A549 (cell line): ENCODE results near the gene SYK. TPM values are rescaled to one million over a fixed set of nuclear protein-coding genes. Genes with fewer than 3 reads are reported as not detected.

Experiments
- ATAC-seq, 2 experiments: fragments of 200-7000 bp in 1 of 2; fragments of >200 bp in 1 of 2; cut with Nextera tagmentation in 1 of 2; cut with Tn5 transposase in 1 of 2; 3 replicates each; pipeline versions ENCODE4 v1.8.0 to v1.9.1; 2018 to 2020; ENCODE audit warnings: mild to moderate bottlenecking in 1 of 2, moderate library complexity in 1 of 2
- CTCF ChIA-PET: fragments of 300-600 bp; sonication (Branson Sonifier 250); formaldehyde crosslinking; extraction: SDS; loops from one replicate; lab custom pipeline; 2021; ENCODE audit warnings: antibody characterized with exemption, inconsistent platforms; lab: Yijun Ruan, JAX
- POLR2A ChIA-PET: fragments of 350-600 bp; formaldehyde crosslinking; extraction: SDS; loops from one replicate; lab custom pipeline; 2021; ENCODE audit warnings: antibody characterized with exemption, inconsistent platforms; lab: Yijun Ruan, JAX
- DNase-seq, 2 experiments: peaks; one replicate each; pipeline versions ENCODE4 v3.0.0 to v3.0.0-alpha.2; 2011 to 2016; ENCODE audit warnings: low read depth in 1 of 2, low spot score in 1 of 2
- FAIRE-seq: peaks from 2 replicates; lab custom pipeline; 2011; peaks lifted over from hg19 to GRCh38; lab: Jason Lieb, UNC
- H3K27ac ChIP-seq, 2 experiments: fragments of >200 bp; sonication (Bioruptor Twin); formaldehyde crosslinking; 3 replicates each; pipeline ENCODE4 v1.5.1; 2016 to 2017
- H3K4me1 ChIP-seq: fragments of >200 bp; sonication (Bioruptor Twin); formaldehyde crosslinking; 3 replicates; pipeline ENCODE4 v1.6.1; 2016
- H3K4me2 ChIP-seq: fragments of >200 bp; sonication (Bioruptor Twin); formaldehyde crosslinking; 3 replicates; pipeline ENCODE4 v1.6.1; 2016
- H3K4me3 ChIP-seq: fragments of >200 bp; sonication (Bioruptor Twin); formaldehyde crosslinking; 3 replicates; pipeline ENCODE4 v1.5.1; 2016
- H3K9me3 ChIP-seq: fragments of >200 bp; sonication (Bioruptor Twin); formaldehyde crosslinking; 3 replicates; pipeline ENCODE4 v1.6.1; 2016
- BHLHE40 ChIP-seq: IDR thresholded peaks from 2 replicates; pipeline ENCODE4 v1.6.1; 2012; ENCODE audit warnings: low read depth, low read length, inconsistent platforms
- CBX2 ChIP-seq: fragments of 200-600 bp; sonication (generic); IDR thresholded peaks from 2 replicates; pipeline ENCODE4 v1.6.1; 2016; ENCODE audit warnings: low read depth, mild to moderate bottlenecking, borderline replicate concordance
- CBX8 ChIP-seq: fragments of 200-600 bp; sonication (generic); IDR thresholded peaks from 2 replicates; pipeline ENCODE4 v1.6.1; 2016
- EHF ChIP-seq: fragments of 250-450 bp; sonication (Bioruptor Pico); IDR thresholded peaks from 2 replicates; pipeline ENCODE4 v1.5.0; 2020; ENCODE audit warnings: mild to moderate bottlenecking
- HDAC2 ChIP-seq: fragments of 200-600 bp; sonication (generic); IDR thresholded peaks from 2 replicates; pipeline ENCODE4 v1.6.1; 2016
- HOXB13 ChIP-seq: fragments of 250-450 bp; sonication (Bioruptor Pico); IDR thresholded peaks from 2 replicates; pipeline ENCODE4 v1.5.0; 2020; ENCODE audit warnings: low read depth, mild to moderate bottlenecking, moderate library complexity
- MAFK ChIP-seq: fragments of 450-650 bp; IDR thresholded peaks from 2 replicates; pipeline ENCODE4 v1.6.1; 2014; ENCODE audit not compliant: partially characterized antibody
- POLR2A ChIP-seq: IDR thresholded peaks from 2 replicates; pipeline ENCODE4 v1.6.1; 2012; ENCODE audit warnings: mild to moderate bottlenecking, low read length
- RFX5 ChIP-seq: fragments of 450-650 bp; IDR thresholded peaks from 2 replicates; pipeline ENCODE4 v1.7.1; 2014; ENCODE audit warnings: antibody characterized with exemption, mild to moderate bottlenecking, moderate library complexity
- SREBF2 ChIP-seq: fragments of 450-650 bp; IDR thresholded peaks from 2 replicates; pipeline ENCODE4 v1.6.1; 2014; ENCODE audit warnings: mild to moderate bottlenecking, moderate library complexity
- TFCP2L1 ChIP-seq: fragments of 250-450 bp; sonication (Bioruptor Pico); IDR thresholded peaks from 2 replicates; pipeline ENCODE4 v1.5.0; 2021; ENCODE audit warnings: mild to moderate bottlenecking
- WGBS: methylation state at CpG from one replicate; pipeline ENCODE4 v1.1.6; 2017; ENCODE audit errors: missing lambda C conversion rate; 5-methylcytosine and 5-hydroxymethylcytosine counted together
- polyA plus RNA-seq, 4 experiments: library from polyadenylated mRNA; depleted of rRNA in 3 of 4; stranded (reverse); fragments of >200 nt; fragmentation: RNase III in 1 of 4; extraction: RNeasy Plus Mini Kit Qiagen cat#74134 plus additional on column Dnase treatment in 1 of 4; gene quantifications; 2 replicates in 3 of 4; 3 replicates in 1 of 4; pipeline ENCODE4 v1.2.3, GENCODE V29; 2011 to 2017
- TF ChIP-seq, protein P1 (sequence below): fragments of 250-450 bp; sonication (Bioruptor Pico); IDR thresholded peaks from 2 replicates; pipeline ENCODE4 v1.5.0; 2021; ENCODE audit warnings: mild to moderate bottlenecking, moderate library complexity, borderline replicate concordance
- TF ChIP-seq, protein P2 (sequence below): fragments of 250-450 bp; sonication (Bioruptor Pico); IDR thresholded peaks from 2 replicates; pipeline ENCODE4 v1.5.0; 2020; ENCODE audit warnings: low read depth, mild to moderate bottlenecking, moderate library complexity
- TF ChIP-seq, protein P3 (sequence below): fragments of 450-650 bp; IDR thresholded peaks from 2 replicates; pipeline ENCODE4 v1.6.1; 2014; ENCODE audit warnings: antibody characterized with exemption

The SYK gene
- polyA plus RNA-seq, 2 of the 4 experiments (the other 2 are of a cell fraction), result 0.01 to 0.03 TPM

DNA sequence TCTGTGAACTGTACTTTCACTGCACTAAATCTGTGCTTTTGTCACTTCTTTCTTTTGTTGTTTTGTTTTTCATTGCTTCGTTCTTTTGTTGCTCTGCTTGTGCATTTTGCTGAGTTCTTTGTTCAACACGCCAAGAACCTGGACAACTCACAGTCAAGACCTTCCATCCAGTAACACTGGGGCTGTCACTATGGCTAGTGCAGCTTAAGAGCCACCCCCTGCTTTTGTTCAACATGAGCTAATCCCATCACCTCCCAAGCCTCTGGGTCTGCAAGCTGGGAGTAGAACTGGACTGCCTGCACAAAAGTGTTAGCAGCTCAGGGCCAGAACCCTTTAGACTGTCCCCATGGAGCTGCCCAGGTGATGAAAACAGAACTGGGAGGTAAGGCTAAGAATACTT is 143.7 kb downstream of the SYK start:
- DNase-seq, result no peak
- no peaks in the 10 kb centered on the region for H3K9me3 ChIP-seq
- TF ChIP-seq POLR2A, result no peak
- TF ChIP-seq HOXB13 (CRISPR knock-in tag), result no peak
- TF ChIP-seq, protein P1, sequence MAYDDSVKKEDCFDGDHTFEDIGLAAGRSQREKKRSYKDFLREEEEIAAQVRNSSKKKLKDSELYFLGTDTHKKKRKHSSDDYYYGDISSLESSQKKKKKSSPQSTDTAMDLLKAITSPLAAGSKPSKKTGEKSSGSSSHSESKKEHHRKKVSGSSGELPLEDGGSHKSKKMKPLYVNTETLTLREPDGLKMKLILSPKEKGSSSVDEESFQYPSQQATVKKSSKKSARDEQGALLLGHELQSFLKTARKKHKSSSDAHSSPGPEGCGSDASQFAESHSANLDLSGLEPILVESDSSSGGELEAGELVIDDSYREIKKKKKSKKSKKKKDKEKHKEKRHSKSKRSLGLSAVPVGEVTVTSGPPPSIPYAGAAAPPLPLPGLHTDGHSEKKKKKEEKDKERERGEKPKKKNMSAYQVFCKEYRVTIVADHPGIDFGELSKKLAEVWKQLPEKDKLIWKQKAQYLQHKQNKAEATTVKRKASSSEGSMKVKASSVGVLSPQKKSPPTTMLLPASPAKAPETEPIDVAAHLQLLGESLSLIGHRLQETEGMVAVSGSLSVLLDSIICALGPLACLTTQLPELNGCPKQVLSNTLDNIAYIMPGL (CRISPR knock-in tag), result no peak
- no peak for TF ChIP-seq BHLHE40
- no peak for TF ChIP-seq HDAC2
- TF ChIP-seq MAFK, result no peak
- TF ChIP-seq, protein P2, sequence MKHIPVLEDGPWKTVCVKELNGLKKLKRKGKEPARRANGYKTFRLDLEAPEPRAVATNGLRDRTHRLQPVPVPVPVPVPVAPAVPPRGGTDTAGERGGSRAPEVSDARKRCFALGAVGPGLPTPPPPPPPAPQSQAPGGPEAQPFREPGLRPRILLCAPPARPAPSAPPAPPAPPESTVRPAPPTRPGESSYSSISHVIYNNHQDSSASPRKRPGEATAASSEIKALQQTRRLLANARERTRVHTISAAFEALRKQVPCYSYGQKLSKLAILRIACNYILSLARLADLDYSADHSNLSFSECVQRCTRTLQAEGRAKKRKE (CRISPR knock-in tag), result no peak
- no peak for TF ChIP-seq CBX8
- TF ChIP-seq, protein P3, sequence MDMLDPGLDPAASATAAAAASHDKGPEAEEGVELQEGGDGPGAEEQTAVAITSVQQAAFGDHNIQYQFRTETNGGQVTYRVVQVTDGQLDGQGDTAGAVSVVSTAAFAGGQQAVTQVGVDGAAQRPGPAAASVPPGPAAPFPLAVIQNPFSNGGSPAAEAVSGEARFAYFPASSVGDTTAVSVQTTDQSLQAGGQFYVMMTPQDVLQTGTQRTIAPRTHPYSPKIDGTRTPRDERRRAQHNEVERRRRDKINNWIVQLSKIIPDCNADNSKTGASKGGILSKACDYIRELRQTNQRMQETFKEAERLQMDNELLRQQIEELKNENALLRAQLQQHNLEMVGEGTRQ, result no peak
- TF ChIP-seq, all 56 proteins: peak for 0
- ATAC-seq, result no peak
- Histone ChIP-seq H3K4me1 (0 out of 3 replicates have a peak, but pooled peaks cover 4% of the 10 kb centered on the region), H3K4me3 (no peak overlapping the region), H3K27ac (no peak overlapping the region), H3K4me2 (no peak overlapping the region)
- POLR2A ChIA-PET, result no interaction called here
- FAIRE-seq, result no peak
- CTCF ChIA-PET, result interaction anchor here (0.6 to 1.8 kb wide), 2 partner anchors 9 to 30 kb away, joined by 3 to 6 read pairs; no protein-coding TSS in a partner anchor
- WGBS, result 52% methylated on average over 2 of the region's 2 CpGs

DNA sequence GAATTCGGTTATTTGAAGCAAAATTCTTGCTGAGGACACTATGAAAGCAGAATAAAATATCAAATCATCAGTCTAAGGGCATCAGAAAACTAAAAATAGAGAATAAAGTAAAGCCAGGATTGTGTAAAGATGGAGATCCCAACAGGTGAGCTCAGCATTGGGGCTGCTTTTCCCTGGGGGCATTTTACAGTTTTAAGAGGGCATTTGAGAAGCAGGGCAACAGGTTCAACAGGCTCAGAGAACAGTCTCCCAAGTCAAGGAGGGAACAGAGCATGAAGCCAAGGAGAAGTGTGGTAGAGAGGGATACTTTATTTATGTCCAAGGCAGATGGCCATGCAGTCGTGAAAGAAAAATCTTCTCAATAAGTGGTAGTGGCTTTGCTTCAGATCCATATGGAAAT is 145.4 kb downstream of the SYK start:
- no peaks in the 10 kb centered on the region for H3K9me3 ChIP-seq
- CTCF ChIA-PET, result no interaction called here
- POLR2A ChIA-PET, result no interaction called here
- no peak for TF ChIP-seq RFX5
- no peak for TF ChIP-seq CBX2
- TF ChIP-seq SREBF2, result no peak
- TF ChIP-seq EHF (CRISPR knock-in tag), result no peak
- TF ChIP-seq TFCP2L1, result no peak
- no peak for ATAC-seq
- H3K4me2 ChIP-seq, result no peak overlapping the region
- H3K4me1 ChIP-seq, result 0 out of 3 replicates have a peak, but pooled peaks cover 4% of the 10 kb centered on the region
- H3K4me3 ChIP-seq, result no peak overlapping the region
- 3% methylated on average over 2 of the region's 2 CpGs for whole genome bisulfite sequencing
- H3K27ac ChIP-seq, result no peak overlapping the region
- no peak for DNase-seq
- no peak for FAIRE-seq

Other genes starting within 250 kb of the SYK start
- gene DIRAS2, start 159.0 kb upstream of the SYK start, polyA plus RNA-seq (2011; rRNA removed), result 0.08 and 0.12 TPM in 2 replicates
- gene DIRAS2, start 159.0 kb upstream of the SYK start, polyA plus RNA-seq (2017; fragmentation: RNase III; extraction: RNeasy Plus Mini Kit Qiagen cat#74134 plus additional on column Dnase treatment), result 0.08 to 0.09 TPM (median 0.09 TPM) in 3 replicates